Measurements from ENCODE around the gene SPTA1.

DNA sequence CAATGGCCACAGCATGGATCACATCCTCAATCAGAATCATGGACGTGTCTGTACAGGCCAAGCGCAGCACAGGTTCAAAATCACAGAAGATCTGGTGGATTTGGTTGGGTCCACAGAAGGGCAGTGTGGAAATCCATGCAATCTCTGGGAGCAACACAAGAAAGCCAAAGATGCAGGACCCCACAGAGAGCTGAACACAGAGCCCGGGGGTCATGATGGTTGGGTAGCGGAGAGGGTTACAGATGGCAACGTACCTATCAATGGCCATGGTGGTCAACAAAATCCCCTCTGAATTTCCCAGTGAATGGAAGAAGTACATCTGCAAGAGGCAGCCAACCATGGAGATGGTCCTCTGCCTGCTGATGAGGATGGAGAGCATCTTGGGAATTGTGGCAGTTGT lies 37.9 kb upstream of the SPTA1 start:
- TF ChIP-seq SUZ12 (IDR thresholded peaks at IDR 0.05; ENCODE audit: extremely low read depth, insufficient read depth, insufficient read length): no peak
- TF ChIP-seq ZNF274 (IDR thresholded peaks at IDR 0.05; ENCODE audit: low read depth, low read length): no peak
- no peak for TF ChIP-seq YY1 (IDR thresholded peaks at IDR 0.05; ENCODE audit: insufficient read depth, insufficient read length)
